ENCODE measurements around the gene CDK18.
"Not testable (repeated sequence)": the region's sequence is repeated elsewhere in the genome, so short reads cannot be mapped to it uniquely, and the experiment has no call there.

CDK18 gene

GRCh38 chr1:205504311-205505075 lies at the start of gene CDK18:
TSS of gene CDK18 (plus strand) at chr1:205504669. CDS start at chr1:205523168, 18,499 bp downstream.
- DNase-seq, result peak; percentile 91 to 92 (median 92)

GRCh38 chr1:205454903-205455335 lies 49.5 kb upstream of the CDK18 start:
- DNase-seq, result no peak

DNA sequence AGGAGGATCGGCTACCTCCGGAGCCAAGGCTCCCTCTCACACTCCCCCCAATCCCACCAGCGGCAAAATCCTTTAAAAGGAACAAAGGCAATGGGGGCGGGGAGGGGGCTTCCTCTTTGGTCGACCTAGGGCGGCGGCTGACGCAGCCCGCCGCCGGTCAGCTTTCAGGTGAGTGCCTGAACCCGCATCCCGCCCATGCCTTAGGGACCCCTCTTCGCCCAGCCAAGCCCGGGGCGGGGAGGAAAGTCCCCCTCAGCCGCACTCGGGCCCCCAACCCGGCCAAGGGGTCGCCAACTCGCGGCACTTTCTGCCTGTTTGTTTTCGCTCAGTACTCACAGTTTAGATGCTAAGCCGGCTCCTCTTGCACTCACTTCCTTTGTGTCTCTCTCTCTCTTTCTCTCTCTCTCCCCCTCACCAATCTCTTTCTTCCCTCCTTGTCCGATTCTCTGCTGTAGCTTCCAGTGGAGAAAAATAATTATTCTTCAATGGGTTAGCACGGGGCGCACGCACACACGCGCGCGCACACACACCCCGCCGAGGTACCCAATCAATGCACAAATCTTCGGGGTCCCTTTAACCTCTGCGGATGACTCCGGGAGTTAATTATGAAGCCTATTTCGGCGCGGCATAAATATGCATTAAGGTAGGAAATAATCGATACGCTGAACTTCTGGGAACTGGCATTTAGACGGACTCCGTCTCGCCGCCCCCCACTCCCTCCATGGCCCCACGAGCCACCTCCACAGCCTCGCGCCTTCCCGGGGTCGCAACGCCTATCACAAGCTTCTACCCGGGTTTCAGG lies 48.7 kb upstream of the CDK18 start, which contains the start of gene BLACAT1:
BLACAT1 (minus strand) TSS at position 465 of the 802 bp plus-strand sequence.
- peak in 2 of 3 experiments; percentile 58 to 75 for DNase-seq

DNA sequence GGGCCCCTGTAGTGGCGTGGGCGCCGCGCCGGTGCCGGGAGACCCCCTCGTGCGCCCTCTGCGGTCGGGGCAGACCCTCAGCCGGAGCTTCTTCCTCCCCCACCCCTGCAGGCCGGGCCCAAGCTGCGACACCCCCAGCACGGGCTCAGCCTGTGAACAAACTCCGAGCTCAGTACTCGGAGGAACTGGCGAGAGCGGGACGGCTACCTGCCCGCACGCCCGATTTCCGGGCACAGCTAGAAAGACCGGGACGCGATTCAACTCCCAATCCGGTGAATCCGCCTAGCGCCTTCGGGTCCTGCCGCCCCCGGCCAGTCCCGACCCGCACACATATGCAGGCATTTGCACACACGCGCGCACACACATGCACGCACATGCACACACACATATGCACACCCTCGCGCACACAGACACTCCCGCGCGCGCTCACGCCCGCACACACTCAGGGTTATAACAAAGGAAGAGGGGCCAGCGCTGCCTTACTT lies 48.0 kb upstream of the CDK18 start:
- peak; percentile 62 to 84 (median 78) for DNase-seq

GRCh38 chr1:205456868-205457745 lies 47.4 kb upstream of the CDK18 start:
- DNase-seq, result peak; percentile 88 to 94 (median 93)

GRCh38 chr1:205458777-205459566 lies 45.5 kb upstream of the CDK18 start:
- no peak for DNase-seq

- DNase-seq, result no peak
Measured at GRCh38 chr1:205465392-205465791, 39.1 kb upstream of the CDK18 start.

- DNase-seq, result no peak
Measured at GRCh38 chr1:205466595-205467220, 37.8 kb upstream of the CDK18 start.

GRCh38 chr1:205470131-205470530 lies 34.3 kb upstream of the CDK18 start:
- DNase-seq, result no peak

DNA sequence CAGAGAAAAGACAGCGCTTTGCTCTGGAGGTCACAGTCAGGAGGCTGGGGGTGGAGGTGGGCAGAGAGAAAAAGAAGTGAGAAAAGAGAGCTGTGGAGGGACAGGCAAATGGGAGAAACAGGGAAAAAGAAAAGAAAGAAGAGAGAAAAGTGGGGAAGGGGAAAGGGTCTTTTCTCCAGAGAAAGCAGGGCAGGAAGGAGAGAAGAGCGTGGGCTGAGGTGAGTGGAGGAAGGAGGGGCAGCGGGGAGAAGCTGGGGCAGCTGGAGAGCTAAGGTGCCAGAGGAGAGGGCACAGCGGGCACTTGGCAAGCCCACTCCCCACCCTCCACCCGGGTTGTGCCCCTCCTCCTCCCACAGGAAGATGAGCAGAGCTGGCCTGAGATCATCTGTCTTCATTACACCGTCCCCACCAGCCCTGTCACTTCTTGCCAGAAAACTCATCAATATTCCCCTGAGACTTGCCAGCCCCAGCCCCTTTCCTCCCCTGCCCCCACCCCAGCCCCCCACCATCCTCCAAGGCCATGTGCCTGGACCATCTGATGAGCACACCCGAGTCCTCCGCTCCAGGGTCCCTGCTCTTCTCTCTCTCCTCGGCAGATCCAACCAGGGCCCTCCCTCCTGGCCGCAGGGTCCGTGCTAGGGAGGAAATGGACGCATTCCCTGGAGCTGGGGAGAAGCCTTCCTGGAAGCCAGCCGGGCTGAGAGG lies 31.6 kb upstream of the CDK18 start:
- DNase-seq, result peak in 1 of 3 experiments; percentile 51

GRCh38 chr1:205473475-205473874 lies 31.0 kb upstream of the CDK18 start:
- no peak for DNase-seq

DNA sequence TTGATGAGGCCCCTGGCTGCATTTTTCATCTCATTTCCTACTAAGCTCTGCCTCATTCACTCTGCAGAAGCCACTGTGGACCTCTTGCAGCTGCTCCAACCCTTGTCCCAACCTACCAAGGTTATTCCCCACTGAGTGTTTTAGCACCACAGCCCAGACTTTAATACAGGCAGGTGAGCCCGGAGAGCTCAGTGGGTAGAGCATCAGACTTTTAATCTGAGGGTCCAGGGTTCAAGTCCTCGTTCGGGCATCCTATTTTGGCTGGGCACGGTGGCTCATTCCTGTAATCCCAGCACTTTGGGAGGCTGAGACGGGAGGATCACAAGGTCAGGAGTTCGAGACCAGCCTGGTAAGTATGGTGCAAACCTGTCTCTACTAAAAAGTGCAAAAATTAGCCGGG lies 30.5 kb upstream of the CDK18 start:
- DNase-seq, result no peak

DNA sequence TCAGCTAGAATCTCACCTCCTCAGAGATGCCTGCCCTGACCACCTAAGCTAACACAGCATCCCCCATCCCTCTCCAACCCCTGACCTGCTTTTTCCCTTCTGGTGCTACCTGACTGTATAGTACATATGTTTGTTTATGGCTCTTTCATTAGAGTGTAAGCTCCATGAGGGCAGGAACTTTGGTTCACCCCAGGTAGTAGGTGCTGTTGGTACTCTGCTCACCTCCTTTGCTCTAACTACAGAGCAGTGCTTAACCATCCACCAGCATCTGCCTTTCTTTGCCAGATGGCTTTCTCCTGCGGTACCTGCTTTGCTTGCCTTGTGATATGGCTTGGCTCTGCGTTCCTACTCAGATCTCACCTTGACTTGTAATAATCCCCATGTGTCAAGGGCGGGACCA lies 29.9 kb upstream of the CDK18 start:
- no peak for DNase-seq

DNA sequence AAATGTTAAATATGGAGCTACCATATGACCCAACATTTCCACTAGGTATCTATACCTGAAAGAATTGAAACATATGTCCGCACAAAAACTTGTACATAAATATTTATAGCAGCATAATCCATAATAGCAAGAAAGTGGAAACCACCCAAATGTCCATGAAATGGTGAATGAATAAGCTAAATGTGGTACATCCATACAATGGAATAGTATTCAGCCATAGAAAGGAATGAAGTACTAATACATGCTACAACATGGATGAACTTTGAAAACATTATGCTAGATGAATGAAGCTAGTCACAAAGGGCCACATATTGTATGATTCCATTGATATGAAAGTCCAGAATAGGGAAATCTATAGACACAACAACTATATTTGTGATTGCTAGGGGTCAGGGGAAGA lies 28.6 kb upstream of the CDK18 start:
- DNase-seq, result no peak

GRCh38 chr1:205476648-205477047 lies 27.8 kb upstream of the CDK18 start:
- DNase-seq, result no peak

DNA sequence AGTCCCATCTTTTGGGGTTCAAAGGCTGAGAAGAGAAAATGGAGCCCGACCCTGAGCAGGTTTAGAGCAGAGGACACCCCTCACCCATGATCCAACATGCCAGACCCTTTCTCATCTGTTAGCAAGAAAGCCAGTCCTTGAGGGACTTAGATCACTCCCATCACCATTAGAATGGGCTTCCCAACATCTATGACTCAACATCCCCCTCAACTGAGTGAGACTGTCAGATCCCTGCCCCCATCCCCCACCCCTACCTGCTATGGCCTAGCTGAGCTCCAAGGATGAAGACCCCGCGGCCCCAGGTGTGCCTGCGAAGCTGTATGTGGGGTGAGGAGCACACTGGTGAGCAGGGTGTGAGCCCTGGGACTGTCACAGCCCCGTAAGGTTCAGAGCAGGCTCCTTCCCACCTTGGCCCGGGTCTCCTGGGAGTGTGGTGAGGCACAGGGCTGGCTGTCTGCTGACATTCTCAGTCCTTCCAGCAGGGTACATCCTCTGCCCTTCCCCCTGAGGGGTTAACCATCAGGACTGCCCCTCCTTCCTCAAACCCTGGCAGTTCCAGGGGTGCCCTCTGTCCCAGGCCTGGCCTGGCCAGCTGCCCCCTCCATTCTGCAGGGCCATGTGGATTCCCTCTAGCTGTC lies 27.2 kb upstream of the CDK18 start:
- no peak for DNase-seq

DNA sequence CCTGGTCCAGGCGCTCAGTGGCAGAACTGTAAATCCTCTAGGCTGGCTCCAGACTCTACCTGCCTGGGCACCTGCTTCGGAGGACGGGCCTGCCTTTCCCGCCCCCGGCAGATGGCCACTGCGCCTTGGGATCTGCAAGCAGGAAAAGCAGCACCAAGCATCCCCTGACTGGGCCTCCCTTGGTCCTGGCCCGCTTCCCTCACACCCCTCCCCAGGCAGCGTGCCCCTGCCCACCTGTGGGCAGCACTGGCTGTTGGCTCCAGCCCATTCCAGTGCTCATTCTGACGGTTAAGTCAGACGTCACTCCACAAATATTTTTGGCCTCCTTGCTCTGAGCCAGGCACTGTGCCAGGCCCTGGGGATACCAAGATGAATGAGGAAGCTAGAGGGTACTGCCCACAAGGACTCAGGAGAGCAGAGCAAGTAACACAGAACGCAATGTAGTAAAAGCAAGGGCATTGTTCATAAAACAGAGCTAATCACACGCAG lies 26.7 kb upstream of the CDK18 start:
- no peak for DNase-seq

- not testable (repeated sequence) for DNase-seq
Measured at GRCh38 chr1:205478985-205479384, 25.5 kb upstream of the CDK18 start.

- no peak for DNase-seq
Measured at GRCh38 chr1:205480349-205480985, 24.0 kb upstream of the CDK18 start.
